ENCODE data around the gene LRRC75A. TPM values are rescaled to one million over a fixed set of nuclear protein-coding genes. Genes with fewer than 3 reads are reported as not detected.

Gene LRRC75A
- total and polyA plus RNA-seq, 2 of the 13 experiments (the other 11 are each of a cell fraction or from before 2014, with no cell fraction given), result 0.03 TPM; not detected in 1

DNA sequence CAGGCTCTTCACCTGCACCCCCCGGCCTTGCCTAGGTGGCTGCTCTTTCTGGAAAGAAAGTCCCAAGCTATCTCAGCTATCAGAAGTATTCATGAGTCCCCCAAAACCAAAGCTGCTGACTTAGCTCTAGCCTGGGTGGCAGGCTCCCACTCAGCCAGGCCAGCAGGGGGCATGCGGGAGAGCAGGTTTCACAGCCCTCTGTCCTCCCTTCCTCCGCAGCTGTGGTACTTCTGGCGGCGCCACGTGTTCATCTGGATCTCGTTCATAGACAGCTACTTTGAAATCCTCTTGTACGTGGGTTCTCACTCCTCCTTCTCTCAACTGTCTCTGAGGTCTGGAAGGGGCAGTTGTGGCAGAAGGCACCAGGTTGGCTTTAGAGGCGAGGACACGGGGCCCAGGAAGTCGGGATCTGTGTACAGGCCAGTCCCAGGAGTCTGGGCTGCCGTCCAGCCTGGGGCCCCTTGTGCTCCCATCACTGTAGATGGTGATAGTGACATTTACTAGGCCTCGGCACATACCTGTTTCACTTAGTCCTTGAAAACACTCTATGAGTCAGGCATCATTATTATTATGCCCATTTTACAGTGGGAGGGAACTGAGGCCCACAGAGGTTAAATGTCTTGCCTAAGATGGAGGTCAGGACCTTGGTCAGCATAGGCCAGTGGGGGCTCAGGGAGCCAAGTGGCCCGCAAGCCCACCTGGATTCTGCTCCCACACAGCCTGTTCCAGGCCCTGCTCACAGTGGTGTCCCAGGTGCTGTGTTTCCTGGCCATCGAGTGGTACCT, 63.7 kb downstream of the LRRC75A start (continued):
- TF ChIP-seq, protein P1, sequence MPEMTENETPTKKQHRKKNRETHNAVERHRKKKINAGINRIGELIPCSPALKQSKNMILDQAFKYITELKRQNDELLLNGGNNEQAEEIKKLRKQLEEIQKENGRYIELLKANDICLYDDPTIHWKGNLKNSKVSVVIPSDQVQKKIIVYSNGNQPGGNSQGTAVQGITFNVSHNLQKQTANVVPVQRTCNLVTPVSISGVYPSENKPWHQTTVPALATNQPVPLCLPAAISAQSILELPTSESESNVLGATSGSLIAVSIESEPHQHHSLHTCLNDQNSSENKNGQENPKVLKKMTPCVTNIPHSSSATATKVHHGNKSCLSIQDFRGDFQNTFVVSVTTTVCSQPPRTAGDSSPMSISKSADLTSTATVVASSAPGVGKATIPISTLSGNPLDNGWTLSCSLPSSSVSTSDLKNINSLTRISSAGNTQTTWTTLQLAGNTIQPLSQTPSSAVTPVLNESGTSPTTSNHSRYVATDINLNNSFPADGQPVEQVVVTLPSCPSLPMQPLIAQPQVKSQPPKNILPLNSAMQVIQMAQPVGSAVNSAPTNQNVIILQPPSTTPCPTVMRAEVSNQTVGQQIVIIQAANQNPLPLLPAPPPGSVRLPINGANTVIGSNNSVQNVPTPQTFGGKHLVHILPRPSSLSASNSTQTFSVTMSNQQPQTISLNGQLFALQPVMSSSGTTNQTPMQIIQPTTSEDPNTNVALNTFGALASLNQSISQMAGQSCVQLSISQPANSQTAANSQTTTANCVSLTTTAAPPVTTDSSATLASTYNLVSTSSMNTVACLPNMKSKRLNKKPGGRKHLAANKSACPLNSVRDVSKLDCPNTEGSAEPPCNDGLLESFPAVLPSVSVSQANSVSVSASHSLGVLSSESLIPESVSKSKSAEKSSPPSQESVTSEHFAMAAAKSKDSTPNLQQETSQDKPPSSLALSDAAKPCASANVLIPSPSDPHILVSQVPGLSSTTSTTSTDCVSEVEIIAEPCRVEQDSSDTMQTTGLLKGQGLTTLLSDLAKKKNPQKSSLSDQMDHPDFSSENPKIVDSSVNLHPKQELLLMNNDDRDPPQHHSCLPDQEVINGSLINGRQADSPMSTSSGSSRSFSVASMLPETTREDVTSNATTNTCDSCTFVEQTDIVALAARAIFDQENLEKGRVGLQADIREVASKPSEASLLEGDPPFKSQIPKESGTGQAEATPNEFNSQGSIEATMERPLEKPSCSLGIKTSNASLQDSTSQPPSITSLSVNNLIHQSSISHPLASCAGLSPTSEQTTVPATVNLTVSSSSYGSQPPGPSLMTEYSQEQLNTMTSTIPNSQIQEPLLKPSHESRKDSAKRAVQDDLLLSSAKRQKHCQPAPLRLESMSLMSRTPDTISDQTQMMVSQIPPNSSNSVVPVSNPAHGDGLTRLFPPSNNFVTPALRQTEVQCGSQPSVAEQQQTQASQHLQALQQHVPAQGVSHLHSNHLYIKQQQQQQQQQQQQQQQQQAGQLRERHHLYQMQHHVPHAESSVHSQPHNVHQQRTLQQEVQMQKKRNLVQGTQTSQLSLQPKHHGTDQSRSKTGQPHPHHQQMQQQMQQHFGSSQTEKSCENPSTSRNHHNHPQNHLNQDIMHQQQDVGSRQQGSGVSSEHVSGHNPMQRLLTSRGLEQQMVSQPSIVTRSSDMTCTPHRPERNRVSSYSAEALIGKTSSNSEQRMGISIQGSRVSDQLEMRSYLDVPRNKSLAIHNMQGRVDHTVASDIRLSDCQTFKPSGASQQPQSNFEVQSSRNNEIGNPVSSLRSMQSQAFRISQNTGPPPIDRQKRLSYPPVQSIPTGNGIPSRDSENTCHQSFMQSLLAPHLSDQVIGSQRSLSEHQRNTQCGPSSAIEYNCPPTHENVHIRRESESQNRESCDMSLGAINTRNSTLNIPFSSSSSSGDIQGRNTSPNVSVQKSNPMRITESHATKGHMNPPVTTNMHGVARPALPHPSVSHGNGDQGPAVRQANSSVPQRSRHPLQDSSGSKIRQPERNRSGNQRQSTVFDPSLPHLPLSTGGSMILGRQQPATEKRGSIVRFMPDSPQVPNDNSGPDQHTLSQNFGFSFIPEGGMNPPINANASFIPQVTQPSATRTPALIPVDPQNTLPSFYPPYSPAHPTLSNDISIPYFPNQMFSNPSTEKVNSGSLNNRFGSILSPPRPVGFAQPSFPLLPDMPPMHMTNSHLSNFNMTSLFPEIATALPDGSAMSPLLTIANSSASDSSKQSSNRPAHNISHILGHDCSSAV (CRISPR knock-in tag; IDR thresholded peaks at IDR 0.05; ENCODE audit: borderline replicate concordance), result no peak
- TF ChIP-seq, protein P2, sequence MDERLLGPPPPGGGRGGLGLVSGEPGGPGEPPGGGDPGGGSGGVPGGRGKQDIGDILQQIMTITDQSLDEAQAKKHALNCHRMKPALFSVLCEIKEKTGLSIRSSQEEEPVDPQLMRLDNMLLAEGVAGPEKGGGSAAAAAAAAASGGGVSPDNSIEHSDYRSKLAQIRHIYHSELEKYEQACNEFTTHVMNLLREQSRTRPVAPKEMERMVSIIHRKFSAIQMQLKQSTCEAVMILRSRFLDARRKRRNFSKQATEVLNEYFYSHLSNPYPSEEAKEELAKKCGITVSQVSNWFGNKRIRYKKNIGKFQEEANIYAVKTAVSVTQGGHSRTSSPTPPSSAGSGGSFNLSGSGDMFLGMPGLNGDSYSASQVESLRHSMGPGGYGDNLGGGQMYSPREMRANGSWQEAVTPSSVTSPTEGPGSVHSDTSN (CRISPR knock-in tag; IDR thresholded peaks at IDR 0.05), result no peak
- peak; percentile 73 for TF ChIP-seq ZSCAN21 (CRISPR knock-in tag; IDR thresholded peaks at IDR 0.05; ENCODE audit: borderline replicate concordance)
- no peak for TF ChIP-seq IKZF1 (IDR thresholded peaks at IDR 0.05)
- no peak; the same call in 1 of the 2 replicates for TF ChIP-seq KDM5B (CRISPR knock-in tag; IDR thresholded peaks at IDR 0.05; ENCODE audit: borderline replicate concordance)
- TF ChIP-seq, protein P3, sequence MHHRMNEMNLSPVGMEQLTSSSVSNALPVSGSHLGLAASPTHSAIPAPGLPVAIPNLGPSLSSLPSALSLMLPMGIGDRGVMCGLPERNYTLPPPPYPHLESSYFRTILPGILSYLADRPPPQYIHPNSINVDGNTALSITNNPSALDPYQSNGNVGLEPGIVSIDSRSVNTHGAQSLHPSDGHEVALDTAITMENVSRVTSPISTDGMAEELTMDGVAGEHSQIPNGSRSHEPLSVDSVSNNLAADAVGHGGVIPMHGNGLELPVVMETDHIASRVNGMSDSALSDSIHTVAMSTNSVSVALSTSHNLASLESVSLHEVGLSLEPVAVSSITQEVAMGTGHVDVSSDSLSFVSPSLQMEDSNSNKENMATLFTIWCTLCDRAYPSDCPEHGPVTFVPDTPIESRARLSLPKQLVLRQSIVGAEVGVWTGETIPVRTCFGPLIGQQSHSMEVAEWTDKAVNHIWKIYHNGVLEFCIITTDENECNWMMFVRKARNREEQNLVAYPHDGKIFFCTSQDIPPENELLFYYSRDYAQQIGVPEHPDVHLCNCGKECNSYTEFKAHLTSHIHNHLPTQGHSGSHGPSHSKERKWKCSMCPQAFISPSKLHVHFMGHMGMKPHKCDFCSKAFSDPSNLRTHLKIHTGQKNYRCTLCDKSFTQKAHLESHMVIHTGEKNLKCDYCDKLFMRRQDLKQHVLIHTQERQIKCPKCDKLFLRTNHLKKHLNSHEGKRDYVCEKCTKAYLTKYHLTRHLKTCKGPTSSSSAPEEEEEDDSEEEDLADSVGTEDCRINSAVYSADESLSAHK (CRISPR knock-in tag; IDR thresholded peaks at IDR 0.05; ENCODE audit: borderline replicate concordance), result no peak
- no peak for TF ChIP-seq HCFC1 (IDR thresholded peaks at IDR 0.05; ENCODE audit: low read depth, low read length)
- peak; percentile 77 for TF ChIP-seq RNF2 (conservative IDR thresholded peaks at IDR 0.05; ENCODE audit: low read depth)
- TF ChIP-seq ZNF775 (CRISPR knock-in tag; IDR thresholded peaks at IDR 0.05; ENCODE audit: borderline replicate concordance), result no peak
- no peak for TF ChIP-seq PAWR (CRISPR knock-in tag; IDR thresholded peaks at IDR 0.05; ENCODE audit: borderline replicate concordance)
- TF ChIP-seq, protein P4, sequence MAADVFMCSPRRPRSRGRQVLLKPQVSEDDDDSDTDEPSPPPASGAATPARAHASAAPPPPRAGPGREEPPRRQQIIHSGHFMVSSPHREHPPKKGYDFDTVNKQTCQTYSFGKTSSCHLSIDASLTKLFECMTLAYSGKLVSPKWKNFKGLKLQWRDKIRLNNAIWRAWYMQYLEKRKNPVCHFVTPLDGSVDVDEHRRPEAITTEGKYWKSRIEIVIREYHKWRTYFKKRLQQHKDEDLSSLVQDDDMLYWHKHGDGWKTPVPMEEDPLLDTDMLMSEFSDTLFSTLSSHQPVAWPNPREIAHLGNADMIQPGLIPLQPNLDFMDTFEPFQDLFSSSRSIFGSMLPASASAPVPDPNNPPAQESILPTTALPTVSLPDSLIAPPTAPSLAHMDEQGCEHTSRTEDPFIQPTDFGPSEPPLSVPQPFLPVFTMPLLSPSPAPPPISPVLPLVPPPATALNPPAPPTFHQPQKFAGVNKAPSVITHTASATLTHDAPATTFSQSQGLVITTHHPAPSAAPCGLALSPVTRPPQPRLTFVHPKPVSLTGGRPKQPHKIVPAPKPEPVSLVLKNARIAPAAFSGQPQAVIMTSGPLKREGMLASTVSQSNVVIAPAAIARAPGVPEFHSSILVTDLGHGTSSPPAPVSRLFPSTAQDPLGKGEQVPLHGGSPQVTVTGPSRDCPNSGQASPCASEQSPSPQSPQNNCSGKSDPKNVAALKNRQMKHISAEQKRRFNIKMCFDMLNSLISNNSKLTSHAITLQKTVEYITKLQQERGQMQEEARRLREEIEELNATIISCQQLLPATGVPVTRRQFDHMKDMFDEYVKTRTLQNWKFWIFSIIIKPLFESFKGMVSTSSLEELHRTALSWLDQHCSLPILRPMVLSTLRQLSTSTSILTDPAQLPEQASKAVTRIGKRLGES (CRISPR knock-in tag; IDR thresholded peaks at IDR 0.05; ENCODE audit: borderline replicate concordance), result no peak
- TF ChIP-seq SIN3A (IDR thresholded peaks at IDR 0.05; ENCODE audit: borderline replicate concordance, low read depth, low read length), result no peak
